Epithelial cell of esophagus (primary cell): ENCODE measurements around the gene SOX5.

Source experiments
- DNase-seq: peaks from one replicate; pipeline ENCODE4 v3.0.0; 2010; ENCODE audit warnings: low read depth
- H3K4me3 ChIP-seq: 2 replicates; pipeline ENCODE4 v1.5.1; 2011; ENCODE audit warnings: mild to moderate bottlenecking, low read length, control low read depth
- CTCF ChIP-seq: IDR thresholded peaks from 2 replicates; pipeline ENCODE4 v1.5.1; 2011; ENCODE audit warnings: low read depth, mild to moderate bottlenecking, low read length, control low read depth, inconsistent platforms; ENCODE audit not compliant: insufficient read depth; ENCODE audit errors: missing control alignments

SOX5 gene

DNA sequence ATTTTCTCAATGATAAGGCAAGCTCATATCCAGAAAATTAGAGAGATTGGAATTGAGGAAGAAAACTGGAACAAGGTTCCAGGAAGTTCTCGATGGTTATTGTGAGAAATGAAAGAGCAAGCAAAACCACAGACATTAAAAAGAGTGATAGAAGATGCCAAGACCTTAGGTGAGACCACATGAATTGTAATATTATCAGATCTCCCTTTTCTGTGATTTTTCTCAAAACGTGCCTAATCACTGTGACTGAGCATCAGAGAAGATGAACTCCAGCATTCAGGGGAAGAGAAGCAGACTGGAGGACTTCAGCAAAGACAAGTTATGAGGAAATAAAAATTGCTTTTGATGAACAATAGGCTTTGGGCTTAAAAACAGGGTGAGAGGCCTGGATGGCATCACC, 278.8 kb downstream of the SOX5 start:
- H3K4me3 ChIP-seq, result no peak overlapping the region
- no peak for TF ChIP-seq CTCF
- no peak for DNase-seq

- DNase-seq, result no peak
- no peak overlapping the region for H3K4me3 ChIP-seq
- TF ChIP-seq CTCF, result no peak
These were observed 279.8 kb downstream of the SOX5 start for GRCh38 chr12:23669691-23670090.

- no peak for DNase-seq
- no peak for TF ChIP-seq CTCF
- no peak overlapping the region for H3K4me3 ChIP-seq
These were observed 282.6 kb downstream of the SOX5 start for GRCh38 chr12:23666866-23667265.

DNA sequence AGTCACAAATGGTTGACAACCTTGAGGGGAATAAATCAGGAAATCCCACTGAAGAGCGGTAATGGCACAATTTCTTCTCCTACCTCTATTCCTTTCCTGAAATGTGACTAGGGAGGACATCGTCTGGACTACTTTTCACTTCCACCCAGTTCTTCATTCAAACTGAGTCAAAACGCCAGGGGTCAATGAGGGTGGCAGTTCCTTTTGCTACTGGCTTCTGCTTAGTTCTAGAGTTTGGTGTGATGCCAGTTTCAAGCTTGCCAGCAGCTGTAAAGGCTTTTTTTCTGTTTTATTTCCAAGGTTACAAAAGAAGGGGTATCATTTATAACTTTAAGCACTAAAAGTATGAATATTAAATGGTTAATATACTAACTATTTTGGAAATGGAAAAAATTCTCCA, 286.5 kb downstream of the SOX5 start:
- no peak overlapping the region for H3K4me3 ChIP-seq
- no peak for TF ChIP-seq CTCF
- DNase-seq, result no peak

- DNase-seq, result no peak
- no peak overlapping the region for H3K4me3 ChIP-seq
- TF ChIP-seq CTCF, result no peak
These were observed 290.3 kb downstream of the SOX5 start for GRCh38 chr12:23659131-23659530.

GRCh38 chr12:23657598-23657997, 291.9 kb downstream of the SOX5 start:
- no peak for TF ChIP-seq CTCF
- DNase-seq, result no peak

GRCh38 chr12:23655884-23656283, 293.6 kb downstream of the SOX5 start:
- no peak overlapping the region for H3K4me3 ChIP-seq
- TF ChIP-seq CTCF, result no peak
- no peak for DNase-seq

More at GRCh38 chr12:23657598-23657997, 291.9 kb downstream of the SOX5 start:
- no peak overlapping the region for H3K4me3 ChIP-seq
